GM12872 (cell line): Measurements from ENCODE around the gene GABRE.

Source experiments
- CTCF ChIP-seq: IDR thresholded peaks from 3 replicates; pipeline ENCODE4 v1.5.1; 2011; ENCODE audit warnings: low read depth, mild to moderate bottlenecking, low read length, moderate library complexity; ENCODE audit not compliant: insufficient read depth

The GABRE gene

GRCh38 chrX:151987108-151987507, 12.6 kb upstream of the GABRE start:
- TF ChIP-seq CTCF, result no peak

GRCh38 chrX:151985955-151986354, 11.5 kb upstream of the GABRE start:
- TF ChIP-seq CTCF, result no peak

GRCh38 chrX:151985531-151985930, 11.1 kb upstream of the GABRE start:
- no peak for TF ChIP-seq CTCF

- no peak for TF ChIP-seq CTCF
These were observed 10.4 kb upstream of the GABRE start for GRCh38 chrX:151984902-151985301.

- TF ChIP-seq CTCF, result no peak
These were observed 9.9 kb upstream of the GABRE start for GRCh38 chrX:151984328-151984727.

- no peak for TF ChIP-seq CTCF
These were observed 8.7 kb upstream of the GABRE start for GRCh38 chrX:151983186-151983585.

GRCh38 chrX:151982222-151982621, 7.7 kb upstream of the GABRE start:
- no peak for TF ChIP-seq CTCF

GRCh38 chrX:151981129-151981528, 6.7 kb upstream of the GABRE start:
- TF ChIP-seq CTCF, result no peak
